Neural crest cell (in vitro differentiated cells): Measurements from ENCODE around the gene PIK3R1. TPM values are rescaled to one million over a fixed set of nuclear protein-coding genes. Genes with fewer than 3 reads are reported as not detected.

ENCODE experiments used
- DNase-seq: peaks from one replicate; pipeline ENCODE4 v3.0.0; 2021; ENCODE audit warnings: low read depth, mixed read lengths, low spot score
- H3K27ac Mint-ChIP-seq: one replicate; pipeline ENCODE4 v1.8.0; 2021; ENCODE audit warnings: mild to moderate bottlenecking, mixed read lengths; ENCODE audit not compliant: unreplicated experiment
- H3K27me3 Mint-ChIP-seq: 2 replicates; pipeline ENCODE4 v1.8.0; 2021; ENCODE audit warnings: low read depth, mild to moderate bottlenecking, mixed read lengths
- H3K36me3 Mint-ChIP-seq: 2 replicates; pipeline ENCODE4 v1.8.0; 2021; ENCODE audit warnings: low read depth, mild to moderate bottlenecking, mixed read lengths
- H3K4me1 Mint-ChIP-seq: 2 replicates; pipeline ENCODE4 v1.8.0; 2021; ENCODE audit warnings: mixed read lengths
- H3K4me3 Mint-ChIP-seq: one replicate; pipeline ENCODE4 v1.8.0; 2021; ENCODE audit warnings: mild to moderate bottlenecking, mixed read lengths
- H3K9me3 Mint-ChIP-seq: 2 replicates; pipeline ENCODE4 v1.8.0; 2021; ENCODE audit warnings: mixed read lengths
- total RNA-seq: library from RNA; stranded (reverse); gene quantifications from 2 replicates; pipeline ENCODE4 v1.2.1, GENCODE V29; 2021
- TF ChIP-seq, protein P1 (sequence below): fragments of 200-600 bp; sonication (generic); conservative IDR thresholded peaks from 2 replicates; pipeline ENCODE4 v1.5.0; 2021; ENCODE audit warnings: antibody characterized with exemption, mild to moderate bottlenecking

The PIK3R1 gene
- total RNA-seq, 1 donor from 2014 or later: 59.9 TPM

DNA sequence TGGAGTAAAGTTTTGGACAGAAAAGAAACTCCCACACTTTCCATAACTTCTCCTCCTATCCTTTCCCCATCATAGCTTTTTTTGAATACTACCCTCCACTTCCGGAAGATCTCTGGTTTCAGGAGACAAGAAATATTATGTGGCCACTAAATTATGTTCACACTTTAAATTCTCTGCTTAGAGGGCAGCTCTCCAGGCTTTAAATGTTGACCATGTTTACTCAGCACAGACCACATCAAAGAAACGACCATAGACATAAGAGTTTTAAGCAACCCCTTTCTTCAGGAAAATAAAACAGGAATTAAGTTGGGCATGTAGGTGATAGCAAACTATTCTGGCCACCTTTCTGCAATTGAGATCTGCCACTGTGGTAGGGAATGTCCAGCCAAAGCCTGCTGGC is 97.8 kb downstream of the PIK3R1 start:
- TF ChIP-seq, protein P1, sequence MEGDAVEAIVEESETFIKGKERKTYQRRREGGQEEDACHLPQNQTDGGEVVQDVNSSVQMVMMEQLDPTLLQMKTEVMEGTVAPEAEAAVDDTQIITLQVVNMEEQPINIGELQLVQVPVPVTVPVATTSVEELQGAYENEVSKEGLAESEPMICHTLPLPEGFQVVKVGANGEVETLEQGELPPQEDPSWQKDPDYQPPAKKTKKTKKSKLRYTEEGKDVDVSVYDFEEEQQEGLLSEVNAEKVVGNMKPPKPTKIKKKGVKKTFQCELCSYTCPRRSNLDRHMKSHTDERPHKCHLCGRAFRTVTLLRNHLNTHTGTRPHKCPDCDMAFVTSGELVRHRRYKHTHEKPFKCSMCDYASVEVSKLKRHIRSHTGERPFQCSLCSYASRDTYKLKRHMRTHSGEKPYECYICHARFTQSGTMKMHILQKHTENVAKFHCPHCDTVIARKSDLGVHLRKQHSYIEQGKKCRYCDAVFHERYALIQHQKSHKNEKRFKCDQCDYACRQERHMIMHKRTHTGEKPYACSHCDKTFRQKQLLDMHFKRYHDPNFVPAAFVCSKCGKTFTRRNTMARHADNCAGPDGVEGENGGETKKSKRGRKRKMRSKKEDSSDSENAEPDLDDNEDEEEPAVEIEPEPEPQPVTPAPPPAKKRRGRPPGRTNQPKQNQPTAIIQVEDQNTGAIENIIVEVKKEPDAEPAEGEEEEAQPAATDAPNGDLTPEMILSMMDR: no peak
- Mint-ChIP-seq H3K27ac (no peak overlapping the region), H3K4me3 (no peak overlapping the region), H3K36me3 (no peaks in the 10 kb centered on the region), H3K27me3 (no peaks in the 10 kb centered on the region), H3K4me1 (no peaks in the 10 kb centered on the region), H3K9me3 (peaks cover 1% of the 10 kb centered on the region)
- DNase-seq: no peak

DNA sequence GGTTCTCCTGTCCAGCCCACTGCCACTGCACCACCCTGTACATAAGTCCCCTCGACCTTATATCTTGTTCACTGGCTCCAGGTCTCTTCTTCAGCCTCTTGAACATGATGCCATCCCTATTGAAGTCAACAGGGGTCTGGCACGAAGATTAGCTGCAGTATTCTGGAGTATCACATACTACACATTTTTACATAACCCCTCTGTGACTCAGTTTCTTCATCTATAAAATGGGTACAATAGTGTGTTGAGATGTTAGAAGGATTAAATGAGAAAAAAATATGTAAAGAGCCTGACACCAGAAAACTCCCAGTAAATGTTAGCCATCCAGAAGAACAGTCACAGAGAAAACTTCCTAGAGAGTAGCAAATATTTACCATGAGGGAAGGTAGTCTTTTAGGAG is 98.9 kb downstream of the PIK3R1 start:
- H3K27me3 Mint-ChIP-seq: no peaks in the 10 kb centered on the region
- H3K9me3 Mint-ChIP-seq: peaks cover 3% of the 10 kb centered on the region
- no peaks in the 10 kb centered on the region for H3K36me3 Mint-ChIP-seq
- no peak for DNase-seq
- H3K4me3 Mint-ChIP-seq: no peak overlapping the region
- no peak overlapping the region for H3K27ac Mint-ChIP-seq
- TF ChIP-seq, protein P1: no peak
- H3K4me1 Mint-ChIP-seq: peaks cover 4% of the 10 kb centered on the region

DNA sequence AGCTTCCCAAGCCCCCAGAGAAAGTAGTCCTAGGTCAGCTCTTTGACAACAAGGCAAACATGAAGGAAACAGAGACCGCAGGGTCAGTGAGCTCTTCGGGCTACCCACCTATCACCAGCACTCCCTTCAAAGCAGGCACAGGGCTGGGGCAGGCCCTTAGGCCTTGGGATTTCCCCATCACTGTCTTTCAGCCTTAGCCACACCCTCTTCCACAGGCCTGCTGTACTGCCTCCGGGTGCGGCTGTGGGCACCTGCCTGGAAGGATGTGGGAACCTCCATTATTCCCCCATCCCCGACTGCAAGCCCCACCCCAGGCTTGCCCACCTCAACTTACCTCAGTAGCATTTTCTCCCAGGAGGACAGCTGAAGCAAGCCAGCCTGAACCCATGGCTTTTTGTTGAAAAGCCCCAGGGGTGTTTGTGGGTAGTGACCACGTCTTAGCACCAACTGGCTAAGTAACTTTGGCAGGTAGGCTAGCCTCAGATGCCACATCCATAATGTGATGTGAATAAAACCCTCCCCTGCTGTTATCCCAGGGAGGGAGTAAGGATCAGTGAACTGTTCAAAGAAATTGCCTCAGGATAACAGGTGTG is 100.2 kb downstream of the PIK3R1 start:
- H3K27ac Mint-ChIP-seq: no peak overlapping the region
- H3K36me3 Mint-ChIP-seq: no peaks in the 10 kb centered on the region
- DNase-seq: no peak
- peaks cover 3% of the 10 kb centered on the region for H3K9me3 Mint-ChIP-seq
- TF ChIP-seq, protein P1: no peak
- no peak overlapping the region for H3K4me3 Mint-ChIP-seq
- H3K4me1 Mint-ChIP-seq: peaks cover 12% of the 10 kb centered on the region
- H3K27me3 Mint-ChIP-seq: no peaks in the 10 kb centered on the region

DNA sequence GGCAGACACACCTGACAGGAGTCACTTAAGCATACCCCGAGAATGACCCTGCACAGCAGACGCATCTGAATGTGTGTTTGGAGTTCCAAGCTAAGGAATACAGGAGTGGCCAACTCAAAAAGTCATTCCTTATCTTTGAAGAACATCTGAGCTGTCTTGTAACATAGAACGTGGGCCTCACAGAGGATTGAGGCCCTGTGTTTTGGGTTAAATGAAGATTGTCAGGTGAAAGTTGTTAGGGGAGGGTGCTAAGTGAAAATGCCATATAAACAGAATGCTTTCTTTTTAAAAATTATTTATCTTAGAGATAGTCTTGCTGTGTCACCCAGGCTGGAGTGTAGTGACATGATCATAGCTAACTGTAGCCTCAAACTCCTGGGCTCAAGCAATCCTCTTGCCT is 100.9 kb downstream of the PIK3R1 start:
- TF ChIP-seq, protein P1: no peak
- Mint-ChIP-seq H3K4me1 (peaks cover 12% of the 10 kb centered on the region), H3K27ac (no peak overlapping the region), H3K4me3 (no peak overlapping the region), H3K27me3 (no peaks in the 10 kb centered on the region), H3K36me3 (no peaks in the 10 kb centered on the region), H3K9me3 (peaks cover 3% of the 10 kb centered on the region)
- DNase-seq: no peak

GRCh38 chr5:68317646-68318045 is 102.1 kb downstream of the PIK3R1 start:
- Mint-ChIP-seq H3K9me3 (peaks cover 3% of the 10 kb centered on the region), H3K36me3 (no peaks in the 10 kb centered on the region), H3K27me3 (no peaks in the 10 kb centered on the region), H3K4me1 (peaks cover 12% of the 10 kb centered on the region), H3K4me3 (no peak overlapping the region), H3K27ac (no peak overlapping the region)
- no peak for DNase-seq
- TF ChIP-seq, protein P1: no peak
